Activated CD4-positive, alpha-beta T cell treated with anti-CD3 and anti-CD28 coated beads, Interleukin-2, Interleukin-4, amounts not matched to agents 100 ng/mL and 50 ng/mL, durations not matched to agents 16 hours and 8 hours (primary cell): Measurements from ENCODE around the gene ADAMTSL3.
"Not testable (repeated sequence)": the region's sequence is repeated elsewhere in the genome, so short reads cannot be mapped to it uniquely, and the experiment has no call there.

Experiments used
- DNase-seq: peaks from one replicate; pipeline ENCODE4 v3.0.0-alpha.2; 2020; ENCODE audit warnings: low spot score

ADAMTSL3 gene

GRCh38 chr15:83928392-83928734 is 274.4 kb downstream of the ADAMTSL3 start:
- DNase-seq = peak; percentile 63

- DNase-seq = peak; percentile 72
Measured at GRCh38 chr15:83928878-83929418, 275.0 kb downstream of the ADAMTSL3 start.

- DNase-seq = no peak
Measured at GRCh38 chr15:83929619-83930018, 275.7 kb downstream of the ADAMTSL3 start.

GRCh38 chr15:83930392-83931212 is 276.7 kb downstream of the ADAMTSL3 start:
- no peak for DNase-seq

GRCh38 chr15:83935774-83936173 is 281.9 kb downstream of the ADAMTSL3 start:
- DNase-seq = no peak

GRCh38 chr15:83940136-83940535 is 286.2 kb downstream of the ADAMTSL3 start:
- DNase-seq = no peak

GRCh38 chr15:83943043-83943442 is 289.1 kb downstream of the ADAMTSL3 start:
- DNase-seq = no peak

- no peak for DNase-seq
Measured at GRCh38 chr15:83943849-83944404, 290.0 kb downstream of the ADAMTSL3 start.

- no peak for DNase-seq
Measured at GRCh38 chr15:83947156-83947555, 293.2 kb downstream of the ADAMTSL3 start.

- no peak for DNase-seq
Measured at GRCh38 chr15:83954506-83954905, 300.6 kb downstream of the ADAMTSL3 start.

- DNase-seq = no peak
Measured at GRCh38 chr15:83955806-83956265, 301.9 kb downstream of the ADAMTSL3 start.

- no peak for DNase-seq
Measured at GRCh38 chr15:83956887-83957286, 303.0 kb downstream of the ADAMTSL3 start.

GRCh38 chr15:83959477-83959876 is 305.6 kb downstream of the ADAMTSL3 start:
- no peak for DNase-seq

- DNase-seq = no peak
Measured at GRCh38 chr15:83960192-83960829, 306.4 kb downstream of the ADAMTSL3 start.

- DNase-seq = no peak
Measured at GRCh38 chr15:83961311-83961710, 307.4 kb downstream of the ADAMTSL3 start.

GRCh38 chr15:83964967-83965366 is 311.0 kb downstream of the ADAMTSL3 start:
- DNase-seq = not testable (repeated sequence)

GRCh38 chr15:83970295-83970890 is 316.5 kb downstream of the ADAMTSL3 start:
- no peak for DNase-seq

- no peak for DNase-seq
Measured at GRCh38 chr15:83971992-83972391, 318.1 kb downstream of the ADAMTSL3 start.

GRCh38 chr15:83973816-83974215 is 319.9 kb downstream of the ADAMTSL3 start:
- peak; percentile 5 for DNase-seq

GRCh38 chr15:83977992-83978391 is 324.1 kb downstream of the ADAMTSL3 start:
- DNase-seq = no peak

GRCh38 chr15:83978588-83978987 is 324.7 kb downstream of the ADAMTSL3 start:
- no peak for DNase-seq

GRCh38 chr15:83980637-83981036 is 326.7 kb downstream of the ADAMTSL3 start:
- no peak for DNase-seq
